Stimulated activated CD4-positive, alpha-beta T cell treated with anti-CD3 and anti-CD28 coated beads, TNF-alpha, amount 100 ng/mL, for 1 hour (primary cell): ENCODE measurements around the gene TRIM61.
"Not testable (repeated sequence)": the region's sequence is repeated elsewhere in the genome, so short reads cannot be mapped to it uniquely, and the experiment has no call there.

Experiments used
- DNase-seq, 3 donors: peaks; one replicate each; pipeline ENCODE4 v3.0.0-alpha.2; 2020; ENCODE audit warnings: low read depth in 3 of 3, low spot score in 1 of 3

The TRIM61 gene

GRCh38 chr4:164977243-164978164 is at the start of gene TRIM61:
Gene TRIM61 (minus strand): TSS chr4:164977657. CDS start chr4:164970002, 7,655 bp downstream.
- DNase-seq = peak in 2 of 3 donors; percentile 16 to 25

DNA sequence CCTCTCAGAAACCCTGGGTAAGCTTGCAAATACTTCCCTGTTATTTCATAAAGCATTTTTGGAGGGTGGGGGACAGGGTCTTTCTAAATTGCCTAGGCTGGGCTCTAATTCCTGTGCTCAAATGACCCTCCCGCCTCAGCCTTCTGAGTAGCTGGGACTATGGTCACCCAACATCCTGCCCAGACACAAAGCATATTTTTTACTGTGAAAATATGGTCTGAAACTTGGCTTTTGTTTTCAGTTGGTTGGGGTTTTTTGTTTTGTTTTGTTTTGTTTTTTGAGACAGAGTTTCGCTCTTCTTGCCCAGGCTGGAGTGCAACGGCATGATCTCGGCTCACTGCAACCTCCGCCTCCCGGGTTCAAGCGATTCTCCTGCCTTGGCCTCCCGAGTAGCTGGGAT is 48.3 kb upstream of the TRIM61 start:
- not testable (repeated sequence) for DNase-seq

DNA sequence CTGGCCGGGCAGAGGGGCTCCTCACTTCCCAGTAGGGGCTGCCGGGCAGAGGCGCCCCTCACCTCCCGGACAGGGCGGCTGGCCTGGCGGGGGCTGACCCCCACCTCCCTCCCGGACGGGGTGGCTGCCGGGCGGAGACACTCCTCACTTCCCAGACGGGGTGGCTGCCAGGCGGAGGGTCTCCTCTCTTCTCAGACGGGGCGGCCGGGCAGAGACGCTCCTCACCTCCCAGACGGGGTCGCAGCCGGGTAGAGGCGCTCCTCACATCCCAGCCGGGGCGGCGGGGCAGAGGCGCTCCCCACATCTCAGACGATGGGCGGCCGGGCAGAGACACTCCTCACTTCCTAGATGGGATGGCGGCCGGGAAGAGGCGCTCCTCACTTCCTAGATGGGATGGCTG is 42.5 kb upstream of the TRIM61 start:
- DNase-seq = not testable (repeated sequence)

DNA sequence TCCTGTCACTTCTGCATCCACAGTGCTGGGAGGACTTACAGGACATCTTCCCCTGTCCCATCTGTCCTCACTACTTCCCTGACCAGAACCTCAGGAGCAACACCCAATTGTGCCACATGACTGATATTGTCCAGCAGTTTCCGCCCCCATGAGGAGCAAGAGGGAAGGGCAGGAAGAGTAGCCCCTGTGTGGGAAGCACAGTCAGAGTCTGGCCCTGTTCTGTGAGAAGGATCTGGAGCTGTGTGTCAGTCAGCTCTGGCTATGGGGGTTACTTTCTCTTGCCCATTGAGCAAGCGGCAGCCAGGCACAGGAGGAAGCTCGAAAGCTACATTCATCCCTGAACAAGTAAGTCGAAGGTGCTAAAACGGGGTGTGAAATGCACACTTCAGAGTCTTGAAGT is 39.5 kb upstream of the TRIM61 start:
- no peak for DNase-seq

DNA sequence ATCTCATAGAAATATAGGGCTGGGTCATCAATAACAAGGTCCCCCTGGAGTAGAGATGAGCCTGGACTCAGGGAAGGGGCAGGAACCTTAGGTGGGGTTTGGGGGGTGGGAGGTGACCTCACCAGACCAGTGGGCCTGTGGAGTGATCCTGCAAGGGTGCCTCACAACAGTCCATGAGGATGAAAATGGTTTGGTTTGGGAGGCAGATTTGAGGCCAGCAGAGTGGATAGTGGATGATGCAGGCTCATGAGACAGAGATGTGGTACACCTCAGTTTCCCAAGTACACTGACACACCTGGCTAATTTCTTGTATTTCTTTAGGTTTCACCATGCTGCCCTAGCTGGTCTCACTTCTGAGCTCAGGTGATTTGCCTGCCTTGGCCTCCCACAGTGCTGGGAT is 36.2 kb upstream of the TRIM61 start:
- DNase-seq = no peak

GRCh38 chr4:165011403-165011802 is 33.9 kb upstream of the TRIM61 start:
- DNase-seq = no peak

GRCh38 chr4:165010991-165011390 is 33.5 kb upstream of the TRIM61 start:
- DNase-seq = no peak

- no peak for DNase-seq
Observed at GRCh38 chr4:165010487-165010886, 33.0 kb upstream of the TRIM61 start.

DNA sequence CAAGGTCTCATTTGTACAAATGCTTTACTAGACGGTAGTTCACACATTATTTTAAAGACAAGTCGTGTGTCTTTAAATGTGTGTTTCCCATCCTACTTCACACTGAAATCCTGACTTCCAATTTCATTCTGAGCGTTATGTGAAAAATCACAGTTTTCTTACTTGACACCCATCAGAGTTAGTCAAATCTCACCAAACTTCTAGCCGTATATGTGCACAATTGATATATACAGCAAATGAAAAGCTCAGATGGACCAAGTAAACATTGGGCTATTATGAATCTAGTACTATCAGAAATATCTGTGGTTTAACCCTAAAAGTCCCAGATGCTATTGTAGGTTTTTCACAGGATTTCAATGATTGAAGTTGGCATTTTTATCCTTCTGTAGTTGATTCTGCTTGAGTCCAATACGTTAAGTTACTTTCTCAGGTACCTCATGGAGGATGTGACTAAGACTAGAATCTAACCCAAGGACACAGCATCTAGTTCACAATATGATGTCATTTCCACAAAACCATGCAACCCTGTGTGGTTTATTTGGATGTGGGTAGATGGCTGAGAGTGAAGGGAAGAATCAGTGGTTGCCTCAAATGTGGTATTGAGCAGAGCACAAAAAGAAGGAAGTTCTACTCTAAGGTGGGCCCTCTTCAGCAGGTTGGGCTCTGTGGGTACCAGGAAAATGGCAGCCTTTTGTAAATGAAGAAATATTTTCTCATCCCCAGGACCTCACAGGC is 32.2 kb upstream of the TRIM61 start:
- no peak for DNase-seq

DNA sequence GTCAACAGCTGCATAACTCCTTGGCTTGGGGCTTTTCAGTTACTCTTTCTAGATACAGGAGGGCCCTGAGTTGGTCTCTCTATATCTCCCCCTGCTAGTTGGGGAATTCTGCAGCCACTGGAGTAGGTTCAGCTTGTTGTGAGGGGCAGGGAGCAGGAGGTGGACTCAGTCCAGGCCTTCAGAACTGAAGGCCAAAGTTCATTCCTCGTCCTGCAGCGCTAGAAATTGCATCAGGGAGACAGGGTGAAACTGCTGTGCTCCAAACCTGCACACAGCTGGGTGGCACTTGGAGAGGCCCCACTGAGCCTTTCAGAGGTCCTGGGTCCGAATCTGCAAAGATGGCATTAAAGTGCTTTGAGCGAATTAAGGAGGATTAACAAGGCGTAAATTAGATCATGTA is 29.4 kb upstream of the TRIM61 start:
- no peak for DNase-seq

DNA sequence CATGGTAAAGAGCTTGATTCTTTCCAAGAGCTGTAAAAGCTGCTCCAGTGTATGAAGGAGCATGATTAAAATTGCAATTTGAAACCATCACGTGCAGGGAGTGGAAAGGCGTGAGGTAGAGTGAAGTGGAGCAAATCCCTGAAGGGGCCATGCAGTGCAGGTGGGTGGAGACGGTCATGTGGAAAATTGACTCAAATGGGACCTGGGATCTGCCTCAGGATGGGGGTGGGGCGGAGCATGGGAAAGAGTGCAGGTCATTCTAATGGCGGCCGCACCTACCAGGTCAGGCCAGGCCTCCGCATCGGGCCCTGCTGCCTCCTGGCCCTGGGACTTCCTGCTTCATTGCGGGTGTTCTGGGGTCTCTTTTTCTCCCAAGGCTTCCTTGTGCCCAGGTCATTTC is 29.0 kb upstream of the TRIM61 start:
- DNase-seq = no peak

GRCh38 chr4:165005352-165005925 is 28.0 kb upstream of the TRIM61 start:
- no peak for DNase-seq

DNA sequence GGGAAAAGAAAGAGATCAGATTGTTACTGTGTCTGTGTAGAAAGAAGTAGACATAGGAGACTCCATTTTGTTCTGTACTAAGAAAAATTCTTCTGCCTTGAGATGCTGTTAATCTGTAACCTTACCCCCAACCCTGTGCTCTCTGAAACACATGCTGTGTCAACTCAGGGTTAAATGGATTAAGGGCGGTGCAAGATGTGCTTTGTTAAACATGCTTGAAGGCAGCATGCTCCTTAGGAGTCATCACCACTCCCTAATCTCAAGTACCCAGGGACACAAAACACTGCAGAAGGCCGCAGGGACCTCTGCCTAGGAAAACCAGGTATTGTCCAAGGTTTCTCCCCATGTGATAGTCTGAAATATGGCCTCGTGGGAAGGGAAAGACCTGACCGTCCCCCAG is 24.5 kb upstream of the TRIM61 start:
- not testable (repeated sequence) for DNase-seq

DNA sequence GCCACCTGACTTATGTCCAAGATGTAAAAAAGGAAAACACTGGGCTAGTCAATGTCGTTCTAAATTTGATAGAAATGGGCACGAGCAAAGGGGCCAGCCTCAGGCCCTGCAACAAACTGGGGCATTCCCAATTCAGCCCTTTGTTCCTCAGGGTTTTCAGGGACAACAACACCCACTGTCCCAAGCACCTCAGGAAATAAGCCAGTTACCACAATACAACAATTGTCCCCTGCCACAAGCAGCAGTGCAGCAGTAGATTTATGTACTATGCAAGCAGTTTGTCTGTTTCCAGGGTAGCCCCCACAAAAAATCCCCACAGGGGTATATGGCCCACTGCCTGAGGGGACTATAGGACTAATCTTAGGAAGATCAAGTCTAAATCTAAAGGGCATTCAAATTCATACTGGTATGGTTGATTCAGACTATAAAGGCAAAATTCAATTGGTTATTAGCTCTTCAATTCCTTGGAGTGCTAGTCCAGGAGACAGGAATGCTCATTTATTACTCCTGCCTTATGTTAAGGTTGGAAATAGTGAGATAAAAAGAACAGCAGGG is 21.1 kb upstream of the TRIM61 start:
- DNase-seq = not testable (repeated sequence)

DNA sequence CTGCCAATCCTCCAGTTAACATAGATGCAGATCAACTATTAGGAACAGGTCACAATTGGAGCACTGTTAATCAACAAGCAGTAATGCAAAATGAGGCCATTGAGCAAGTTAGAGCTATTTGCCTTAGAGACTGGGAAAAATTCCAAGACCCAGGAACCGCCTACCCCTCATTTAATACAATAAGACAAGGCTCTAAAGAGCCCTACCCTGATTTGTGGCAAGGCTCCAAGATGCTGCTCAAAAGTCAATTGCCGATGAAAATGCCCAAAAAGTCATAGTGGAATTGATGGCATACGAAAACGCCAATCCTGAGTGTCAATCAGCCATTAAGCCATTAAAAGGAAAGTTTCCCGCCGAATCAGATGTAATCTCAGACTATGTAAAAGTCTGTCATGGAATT is 20.5 kb upstream of the TRIM61 start:
- DNase-seq = no peak

DNA sequence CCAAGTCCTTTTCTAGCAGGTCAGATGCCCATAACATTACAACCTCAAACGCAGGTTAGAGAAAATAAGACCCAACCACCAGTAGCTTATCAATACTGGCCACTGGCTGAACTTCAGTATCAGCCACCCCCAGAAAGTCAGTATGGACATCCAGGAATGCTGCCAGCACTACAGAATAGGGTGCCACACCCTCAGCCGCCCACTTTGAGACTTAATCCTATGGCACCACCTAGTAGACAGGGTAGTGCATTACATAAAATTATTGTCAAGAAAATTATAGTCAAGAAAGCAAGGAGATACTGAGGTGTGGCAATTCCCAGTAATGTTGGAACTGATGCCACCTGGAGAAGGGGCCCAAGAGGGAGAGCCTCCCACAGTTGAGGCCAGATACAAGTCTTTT is 19.9 kb upstream of the TRIM61 start:
- no peak for DNase-seq

DNA sequence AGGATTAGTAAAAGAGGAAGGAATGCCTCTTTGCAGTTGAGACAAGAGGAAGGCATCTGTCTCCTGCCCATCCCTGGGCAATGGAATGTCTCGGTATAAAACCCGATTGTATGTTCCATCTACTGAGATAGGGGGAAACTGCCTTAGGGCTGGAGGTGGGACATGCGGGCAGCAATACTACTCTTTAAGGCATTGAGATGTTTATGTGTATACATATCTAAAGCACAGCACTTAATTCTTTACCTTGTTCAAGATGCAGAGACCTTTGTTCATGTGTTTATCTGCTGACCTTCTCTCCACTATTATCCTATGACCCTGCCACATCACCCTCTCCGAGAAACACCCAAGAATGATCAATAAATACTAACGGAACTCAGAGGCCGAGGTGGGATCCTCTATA is 18.7 kb upstream of the TRIM61 start:
- not testable (repeated sequence) for DNase-seq

DNA sequence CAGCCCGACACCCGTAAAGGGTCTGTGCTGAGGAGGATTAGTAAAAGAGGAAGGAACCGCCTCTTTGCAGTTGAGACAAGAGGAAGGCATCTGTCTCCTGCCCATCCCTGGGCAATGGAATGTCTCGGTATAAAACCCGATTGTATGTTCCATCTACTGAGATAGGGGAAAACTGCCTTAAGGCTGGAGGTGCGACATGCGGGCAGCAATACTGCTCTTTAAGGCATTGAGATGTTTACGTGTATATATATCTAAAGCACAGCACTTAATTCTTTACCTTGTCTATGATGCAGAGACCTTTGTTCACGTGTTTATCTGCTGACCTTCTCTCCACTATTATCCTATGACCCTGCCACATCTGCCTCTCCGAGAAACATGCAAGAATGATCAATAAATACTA is 13.3 kb upstream of the TRIM61 start:
- DNase-seq = not testable (repeated sequence)

GRCh38 chr4:164989471-164989870 is 12.0 kb upstream of the TRIM61 start:
- DNase-seq = no peak

DNA sequence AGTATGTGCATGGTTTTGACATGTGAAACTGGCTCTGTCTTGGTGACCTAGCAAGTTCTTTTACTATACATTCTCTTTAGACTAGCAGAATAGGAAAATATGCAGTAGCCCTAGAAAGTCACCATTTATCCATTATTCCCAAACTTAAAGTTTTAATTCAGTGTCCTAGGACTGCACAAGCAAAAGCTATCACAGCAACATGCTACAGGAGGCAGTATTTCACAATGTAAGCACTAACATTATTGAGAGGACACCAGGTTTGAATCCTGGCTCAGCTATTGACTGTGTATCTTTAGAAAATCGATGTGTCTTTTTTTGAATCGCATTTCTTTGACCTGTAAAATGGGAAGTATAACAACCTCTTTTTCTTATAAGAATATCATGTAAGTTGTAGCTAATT is 5.5 kb downstream of the TRIM61 start:
- DNase-seq = not testable (repeated sequence)

DNA sequence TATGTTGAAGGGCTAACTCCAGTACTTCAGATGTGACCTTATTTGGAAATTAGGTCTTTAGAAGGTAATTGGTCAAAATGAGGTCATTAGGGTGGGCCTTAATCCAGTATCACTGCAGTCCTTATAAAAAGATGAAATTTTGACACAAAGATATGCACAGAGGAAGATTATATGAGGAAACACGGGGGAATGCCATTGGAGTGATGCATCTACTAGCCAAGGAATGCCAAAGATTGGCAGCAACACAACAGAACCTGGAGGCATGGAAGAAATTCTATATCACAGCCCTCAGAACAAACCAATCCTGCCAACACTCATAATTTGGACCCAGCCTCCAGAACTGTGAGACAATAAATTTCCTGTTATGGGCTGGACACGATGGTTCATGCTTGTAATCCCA is 17.6 kb downstream of the TRIM61 start:
- no peak for DNase-seq

- not testable (repeated sequence) for DNase-seq
Observed at GRCh38 chr4:164959421-164959820, 18.0 kb downstream of the TRIM61 start.
